Activated CD4-positive, alpha-beta T cell treated with anti-CD3 and anti-CD28 coated beads, Interleukin-2, amount 10 ng/mL, durations not matched to agents 7 days and 5 days (primary cell): Measurements from ENCODE around the gene CBR3. TPM values are rescaled to one million over a fixed set of nuclear protein-coding genes. Genes with fewer than 3 reads are reported as not detected.

ENCODE experiments used
- CTCF ChIA-PET: fragments of 350-600 bp; sonication (Branson Sonifier 250); formaldehyde crosslinking; loops from one replicate; lab custom pipeline; 2021; ENCODE audit warnings: antibody characterized with exemption; lab: Charles Lee
- POLR2A ChIA-PET: fragments of 350-600 bp; sonication (Branson Sonifier 250); formaldehyde crosslinking; loops from one replicate; lab custom pipeline; 2021; ENCODE audit warnings: antibody characterized with exemption; lab: Charles Lee
- DNase-seq: peaks from one replicate; pipeline ENCODE4 v3.0.0-alpha.2; 2020
- H3K27ac Mint-ChIP-seq: one replicate; pipeline ENCODE4 v1.8.0; 2021; ENCODE audit warnings: mild to moderate bottlenecking, moderate library complexity, mixed read lengths
- H3K27me3 Mint-ChIP-seq: one replicate; pipeline ENCODE4 v1.8.0; 2021; ENCODE audit warnings: mixed read lengths
- H3K36me3 Mint-ChIP-seq: one replicate; pipeline ENCODE4 v1.8.0; 2021; ENCODE audit warnings: low read depth, mixed read lengths
- H3K4me1 Mint-ChIP-seq: one replicate; pipeline ENCODE4 v1.8.0; 2021; ENCODE audit warnings: mixed read lengths
- H3K4me3 Mint-ChIP-seq: one replicate; pipeline ENCODE4 v1.8.0; 2021; ENCODE audit warnings: mild to moderate bottlenecking, moderate library complexity, mixed read lengths
- H3K9me3 Mint-ChIP-seq: one replicate; pipeline ENCODE4 v1.8.0; 2021; ENCODE audit warnings: mixed read lengths
- total RNA-seq, 2 experiments: library from RNA; stranded (reverse); gene quantifications; one replicate each; pipeline ENCODE4 v1.2.3, GENCODE V29; 2021

The CBR3 gene
- total RNA-seq, 2 experiments from 2014 or later: 24.4 to 30.9 TPM

- H3K27ac Mint-ChIP-seq: no peak overlapping the region
- peaks cover 34% of the 10 kb centered on the region for H3K36me3 Mint-ChIP-seq
- H3K27me3 Mint-ChIP-seq: no peaks in the 10 kb centered on the region
Measured at GRCh38 chr21:36163750-36164741, 29.2 kb downstream of the CBR3 start.

GRCh38 chr21:36165356-36165755 is 30.5 kb downstream of the CBR3 start:
- H3K36me3 Mint-ChIP-seq: peaks cover 39% of the 10 kb centered on the region
- peaks cover 22% of the 10 kb centered on the region for H3K4me1 Mint-ChIP-seq
- no peak overlapping the region for H3K4me3 Mint-ChIP-seq
- H3K27me3 Mint-ChIP-seq: no peaks in the 10 kb centered on the region
- no peak overlapping the region for H3K27ac Mint-ChIP-seq
- no peak for DNase-seq
- POLR2A ChIA-PET: no interaction called here
- no peaks in the 10 kb centered on the region for H3K9me3 Mint-ChIP-seq
- CTCF ChIA-PET: interaction anchor here (1.6 kb wide), 1 partner anchor 22 kb away, joined by 3 read pairs; no protein-coding TSS in a partner anchor

More at GRCh38 chr21:36163750-36164741, 29.2 kb downstream of the CBR3 start:
- CTCF ChIA-PET: interaction anchor here (1.2 to 2.3 kb wide), 5 partner anchors 9 to 26 kb away, joined by 3 to 16 read pairs (median 3); no protein-coding TSS in a partner anchor
- POLR2A ChIA-PET: interaction anchor here (0.7 kb wide), 1 partner anchor 799 kb away, joined by 3 read pairs; no protein-coding TSS in a partner anchor
- Mint-ChIP-seq H3K4me3 (no peak overlapping the region), H3K4me1 (peaks cover 20% of the 10 kb centered on the region), H3K9me3 (no peaks in the 10 kb centered on the region)
- no peak for DNase-seq

GRCh38 chr21:36166705-36167104 is 31.8 kb downstream of the CBR3 start:
- H3K27me3 Mint-ChIP-seq: no peaks in the 10 kb centered on the region
- POLR2A ChIA-PET: no interaction called here

GRCh38 chr21:36167541-36167940 is 32.7 kb downstream of the CBR3 start:
- CTCF ChIA-PET: no interaction called here
- peaks cover 44% of the 10 kb centered on the region for H3K36me3 Mint-ChIP-seq
- H3K9me3 Mint-ChIP-seq: no peaks in the 10 kb centered on the region
- H3K27me3 Mint-ChIP-seq: no peaks in the 10 kb centered on the region
- POLR2A ChIA-PET: no interaction called here
- no peak overlapping the region for H3K4me3 Mint-ChIP-seq
- H3K27ac Mint-ChIP-seq: no peak overlapping the region
- peaks cover 26% of the 10 kb centered on the region for H3K4me1 Mint-ChIP-seq
- DNase-seq: no peak

More at GRCh38 chr21:36166705-36167104, 31.8 kb downstream of the CBR3 start:
- no peak for DNase-seq
- CTCF ChIA-PET: interaction anchor here (0.5 to 0.7 kb wide), 3 partner anchors 14 to 139 kb away, joined by 3 read pairs; no protein-coding TSS in a partner anchor
- Mint-ChIP-seq H3K9me3 (no peaks in the 10 kb centered on the region), H3K27ac (no peak overlapping the region), H3K36me3 (peaks cover 43% of the 10 kb centered on the region), H3K4me3 (no peak overlapping the region), H3K4me1 (peaks cover 24% of the 10 kb centered on the region)

GRCh38 chr21:36169470-36170128 is 34.7 kb downstream of the CBR3 start:
- CTCF ChIA-PET: interaction anchor here (0.7 to 1.1 kb wide), 2 partner anchors 40 to 1646 kb away, joined by 3 to 5 read pairs; no protein-coding TSS in a partner anchor
- Mint-ChIP-seq H3K4me3 (no peak overlapping the region), H3K9me3 (no peaks in the 10 kb centered on the region), H3K36me3 (peaks cover 42% of the 10 kb centered on the region), H3K4me1 (peaks cover 17% of the 10 kb centered on the region), H3K27me3 (no peaks in the 10 kb centered on the region), H3K27ac (peak overlapping the region; percentile 77)
- no peak for DNase-seq
- POLR2A ChIA-PET: interaction anchor here (0.6 kb wide), 1 partner anchor 1207 kb away, joined by 3 read pairs; no protein-coding TSS in a partner anchor

GRCh38 chr21:36170823-36171222 is 35.9 kb downstream of the CBR3 start:
- no peak for DNase-seq
- Mint-ChIP-seq H3K36me3 (peaks cover 42% of the 10 kb centered on the region), H3K4me3 (no peak overlapping the region), H3K27me3 (no peaks in the 10 kb centered on the region), H3K9me3 (no peaks in the 10 kb centered on the region), H3K4me1 (peaks cover 28% of the 10 kb centered on the region), H3K27ac (peak overlapping the region; percentile 39)
- CTCF ChIA-PET: interaction anchor here (0.6 to 0.8 kb wide), 2 partner anchors 19 to 149 kb away, joined by 3 read pairs; partner anchors contain the start of gene MORC3
- POLR2A ChIA-PET: no interaction called here

GRCh38 chr21:36171336-36171735 is 36.5 kb downstream of the CBR3 start:
- ChIA-PET POLR2A (no interaction called here), CTCF (interaction anchor here (0.6 to 1.3 kb wide), 2 partner anchors 32 to 149 kb away, joined by 3 read pairs; partner anchors contain the start of gene MORC3)
- DNase-seq: no peak
- no peaks in the 10 kb centered on the region for H3K27me3 Mint-ChIP-seq
- H3K36me3 Mint-ChIP-seq: peaks cover 41% of the 10 kb centered on the region
- no peaks in the 10 kb centered on the region for H3K9me3 Mint-ChIP-seq
- no peak overlapping the region for H3K27ac Mint-ChIP-seq
- peaks cover 33% of the 10 kb centered on the region for H3K4me1 Mint-ChIP-seq
- H3K4me3 Mint-ChIP-seq: no peak overlapping the region

- H3K36me3 Mint-ChIP-seq: peaks cover 38% of the 10 kb centered on the region
- H3K27ac Mint-ChIP-seq: peak overlapping the region; percentile 72
- no peaks in the 10 kb centered on the region for H3K9me3 Mint-ChIP-seq
- POLR2A ChIA-PET: no interaction called here
- peaks cover 33% of the 10 kb centered on the region for H3K4me1 Mint-ChIP-seq
- DNase-seq: no peak
- no peak overlapping the region for H3K4me3 Mint-ChIP-seq
- H3K27me3 Mint-ChIP-seq: no peaks in the 10 kb centered on the region
- CTCF ChIA-PET: interaction anchor here (1.3 kb wide), 1 partner anchor 31 kb away, joined by 3 read pairs; no protein-coding TSS in a partner anchor
Measured at GRCh38 chr21:36171741-36172331, 37.0 kb downstream of the CBR3 start.

- ChIA-PET POLR2A (no interaction called here), CTCF (interaction anchor here (1.1 to 1.7 kb wide), 3 partner anchors 29 to 66 kb away, joined by 3 to 5 read pairs (median 4); no protein-coding TSS in a partner anchor)
- Mint-ChIP-seq H3K4me1 (peaks cover 34% of the 10 kb centered on the region), H3K27me3 (no peaks in the 10 kb centered on the region), H3K4me3 (no peak overlapping the region), H3K36me3 (peaks cover 22% of the 10 kb centered on the region), H3K9me3 (no peaks in the 10 kb centered on the region), H3K27ac (peak overlapping the region; percentile 82)
- DNase-seq: no peak
Measured at GRCh38 chr21:36174780-36175179, 39.9 kb downstream of the CBR3 start.

GRCh38 chr21:36175771-36176565 is 41.1 kb downstream of the CBR3 start:
- Mint-ChIP-seq H3K36me3 (peaks cover 15% of the 10 kb centered on the region), H3K27ac (peak overlapping the region; percentile 48), H3K27me3 (no peaks in the 10 kb centered on the region), H3K4me1 (peaks cover 31% of the 10 kb centered on the region), H3K4me3 (no peak overlapping the region), H3K9me3 (no peaks in the 10 kb centered on the region)
- no peak for DNase-seq
- CTCF ChIA-PET: interaction anchor here (0.9 to 1.7 kb wide), 4 partner anchors 9 to 28 kb away, joined by 3 to 5 read pairs (median 4); no protein-coding TSS in a partner anchor
- POLR2A ChIA-PET: interaction anchor here (0.6 kb wide), 1 partner anchor 21 kb away, joined by 3 read pairs; no protein-coding TSS in a partner anchor

GRCh38 chr21:36178349-36178748 is 43.5 kb downstream of the CBR3 start:
- peaks cover 30% of the 10 kb centered on the region for H3K4me1 Mint-ChIP-seq
- ChIA-PET CTCF (interaction anchor here (0.6 kb wide), 1 partner anchor 185 kb away, joined by 3 read pairs; no protein-coding TSS in a partner anchor), POLR2A (no interaction called here)
- H3K27me3 Mint-ChIP-seq: no peaks in the 10 kb centered on the region
- H3K27ac Mint-ChIP-seq: no peak overlapping the region
- no peak overlapping the region for H3K4me3 Mint-ChIP-seq
- peaks cover 12% of the 10 kb centered on the region for H3K36me3 Mint-ChIP-seq
- no peaks in the 10 kb centered on the region for H3K9me3 Mint-ChIP-seq
- no peak for DNase-seq
